Activated naive CD4-positive, alpha-beta T cell treated with anti-CD3 and anti-CD28 coated beads, Interleukin-2, amount 10 ng/mL, durations not matched to agents 7 days and 5 days (primary cell): ENCODE measurements around the gene SORL1.
"Not testable (repeated sequence)": the region's sequence is repeated elsewhere in the genome, so short reads cannot be mapped to it uniquely, and the experiment has no call there.

ENCODE experiments used
- CTCF ChIA-PET: fragments of 350-600 bp; sonication (Branson Sonifier 250); formaldehyde crosslinking; loops from one replicate; lab custom pipeline; 2021; ENCODE audit warnings: antibody characterized with exemption; lab: Charles Lee
- DNase-seq: peaks from one replicate; pipeline ENCODE4 v3.0.0-alpha.2; 2020
- H3K27ac Mint-ChIP-seq: one replicate; pipeline ENCODE4 v1.8.0; 2021; ENCODE audit warnings: mild to moderate bottlenecking, moderate library complexity, mixed read lengths
- H3K27me3 Mint-ChIP-seq: one replicate; pipeline ENCODE4 v1.8.0; 2021; ENCODE audit warnings: mild to moderate bottlenecking, mixed read lengths
- H3K36me3 Mint-ChIP-seq: one replicate; pipeline ENCODE4 v1.8.0; 2021; ENCODE audit warnings: mixed read lengths
- H3K4me1 Mint-ChIP-seq: one replicate; pipeline ENCODE4 v1.8.0; 2021; ENCODE audit warnings: mixed read lengths
- H3K4me3 Mint-ChIP-seq: one replicate; pipeline ENCODE4 v1.8.0; 2021; ENCODE audit warnings: mild to moderate bottlenecking, moderate library complexity, mixed read lengths
- H3K9me3 Mint-ChIP-seq: one replicate; pipeline ENCODE4 v1.8.0; 2021; ENCODE audit warnings: mixed read lengths

Gene SORL1, protein sequence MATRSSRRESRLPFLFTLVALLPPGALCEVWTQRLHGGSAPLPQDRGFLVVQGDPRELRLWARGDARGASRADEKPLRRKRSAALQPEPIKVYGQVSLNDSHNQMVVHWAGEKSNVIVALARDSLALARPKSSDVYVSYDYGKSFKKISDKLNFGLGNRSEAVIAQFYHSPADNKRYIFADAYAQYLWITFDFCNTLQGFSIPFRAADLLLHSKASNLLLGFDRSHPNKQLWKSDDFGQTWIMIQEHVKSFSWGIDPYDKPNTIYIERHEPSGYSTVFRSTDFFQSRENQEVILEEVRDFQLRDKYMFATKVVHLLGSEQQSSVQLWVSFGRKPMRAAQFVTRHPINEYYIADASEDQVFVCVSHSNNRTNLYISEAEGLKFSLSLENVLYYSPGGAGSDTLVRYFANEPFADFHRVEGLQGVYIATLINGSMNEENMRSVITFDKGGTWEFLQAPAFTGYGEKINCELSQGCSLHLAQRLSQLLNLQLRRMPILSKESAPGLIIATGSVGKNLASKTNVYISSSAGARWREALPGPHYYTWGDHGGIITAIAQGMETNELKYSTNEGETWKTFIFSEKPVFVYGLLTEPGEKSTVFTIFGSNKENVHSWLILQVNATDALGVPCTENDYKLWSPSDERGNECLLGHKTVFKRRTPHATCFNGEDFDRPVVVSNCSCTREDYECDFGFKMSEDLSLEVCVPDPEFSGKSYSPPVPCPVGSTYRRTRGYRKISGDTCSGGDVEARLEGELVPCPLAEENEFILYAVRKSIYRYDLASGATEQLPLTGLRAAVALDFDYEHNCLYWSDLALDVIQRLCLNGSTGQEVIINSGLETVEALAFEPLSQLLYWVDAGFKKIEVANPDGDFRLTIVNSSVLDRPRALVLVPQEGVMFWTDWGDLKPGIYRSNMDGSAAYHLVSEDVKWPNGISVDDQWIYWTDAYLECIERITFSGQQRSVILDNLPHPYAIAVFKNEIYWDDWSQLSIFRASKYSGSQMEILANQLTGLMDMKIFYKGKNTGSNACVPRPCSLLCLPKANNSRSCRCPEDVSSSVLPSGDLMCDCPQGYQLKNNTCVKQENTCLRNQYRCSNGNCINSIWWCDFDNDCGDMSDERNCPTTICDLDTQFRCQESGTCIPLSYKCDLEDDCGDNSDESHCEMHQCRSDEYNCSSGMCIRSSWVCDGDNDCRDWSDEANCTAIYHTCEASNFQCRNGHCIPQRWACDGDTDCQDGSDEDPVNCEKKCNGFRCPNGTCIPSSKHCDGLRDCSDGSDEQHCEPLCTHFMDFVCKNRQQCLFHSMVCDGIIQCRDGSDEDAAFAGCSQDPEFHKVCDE (N-terminal part only)

DNA sequence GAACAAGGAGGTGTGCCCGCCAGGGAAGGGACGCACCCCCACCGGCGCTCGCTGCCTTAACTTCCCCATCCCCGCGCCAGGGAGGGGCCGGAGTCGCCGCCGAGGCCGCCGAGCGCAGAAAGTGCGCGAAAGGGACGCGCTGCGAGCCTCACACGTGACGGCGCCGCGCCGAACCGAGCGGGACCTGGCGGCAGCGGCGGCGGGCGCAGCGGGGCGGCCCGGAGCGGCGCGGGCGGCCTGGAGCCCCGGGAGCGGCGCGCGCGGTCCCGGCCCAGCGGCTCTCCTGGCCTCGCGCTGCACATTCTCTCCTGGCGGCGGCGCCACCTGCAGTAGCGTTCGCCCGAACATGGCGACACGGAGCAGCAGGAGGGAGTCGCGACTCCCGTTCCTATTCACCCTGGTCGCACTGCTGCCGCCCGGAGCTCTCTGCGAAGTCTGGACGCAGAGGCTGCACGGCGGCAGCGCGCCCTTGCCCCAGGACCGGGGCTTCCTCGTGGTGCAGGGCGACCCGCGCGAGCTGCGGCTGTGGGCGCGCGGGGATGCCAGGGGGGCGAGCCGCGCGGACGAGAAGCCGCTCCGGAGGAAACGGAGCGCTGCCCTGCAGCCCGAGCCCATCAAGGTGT is at the start of gene SORL1:
Gene SORL1, plus strand, starts transcription at position 329 of the 623 bp plus-strand sequence. Its CDS starts 18 bp downstream, at position 347.
- Mint-ChIP-seq H3K27me3 (no peaks in the 10 kb centered on the region), H3K27ac (peak within 1 kb of the TSS; percentile 94), H3K9me3 (no peaks in the 10 kb centered on the region), H3K36me3 (peaks cover 63% of the 10 kb centered on the region), H3K4me1 (peaks cover 85% of the 10 kb centered on the region), H3K4me3 (peak within 1 kb of the TSS; percentile 84)
- CTCF ChIA-PET = interaction anchor here (1.0 to 4.9 kb wide), 7 partner anchors 13 to 140 kb away, joined by 3 to 63 read pairs (median 6); no protein-coding TSS in a partner anchor
- DNase-seq = peak; percentile 83

DNA sequence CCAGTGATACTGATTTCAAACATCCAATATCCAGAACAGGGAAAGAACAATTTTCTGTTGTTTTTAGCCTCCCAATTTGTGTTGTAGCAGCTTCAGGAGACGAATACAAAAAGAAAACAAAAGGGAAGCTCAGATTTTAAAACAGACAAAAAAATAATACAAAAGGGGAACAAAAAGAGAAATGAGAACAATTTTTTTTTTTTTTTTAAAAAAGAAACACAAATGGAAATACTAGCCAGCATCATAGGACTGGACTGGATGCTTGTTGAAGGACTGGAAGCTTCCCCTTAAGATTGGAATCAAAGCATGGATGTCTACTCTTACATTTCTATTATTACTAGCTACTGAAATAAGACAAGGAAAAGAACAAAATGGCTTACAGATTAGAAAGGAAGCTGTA is 46.5 kb upstream of the SORL1 start:
- peaks cover 7% of the 10 kb centered on the region for H3K9me3 Mint-ChIP-seq
- no peak overlapping the region for H3K4me3 Mint-ChIP-seq
- H3K4me1 Mint-ChIP-seq = no peaks in the 10 kb centered on the region
- CTCF ChIA-PET = interaction anchor here (0.6 kb wide), 1 partner anchor 26 kb away, joined by 3 read pairs; no protein-coding TSS in a partner anchor
- H3K27me3 Mint-ChIP-seq = no peaks in the 10 kb centered on the region
- peaks cover 7% of the 10 kb centered on the region for H3K36me3 Mint-ChIP-seq
- H3K27ac Mint-ChIP-seq = no peak overlapping the region
- no peak for DNase-seq

DNA sequence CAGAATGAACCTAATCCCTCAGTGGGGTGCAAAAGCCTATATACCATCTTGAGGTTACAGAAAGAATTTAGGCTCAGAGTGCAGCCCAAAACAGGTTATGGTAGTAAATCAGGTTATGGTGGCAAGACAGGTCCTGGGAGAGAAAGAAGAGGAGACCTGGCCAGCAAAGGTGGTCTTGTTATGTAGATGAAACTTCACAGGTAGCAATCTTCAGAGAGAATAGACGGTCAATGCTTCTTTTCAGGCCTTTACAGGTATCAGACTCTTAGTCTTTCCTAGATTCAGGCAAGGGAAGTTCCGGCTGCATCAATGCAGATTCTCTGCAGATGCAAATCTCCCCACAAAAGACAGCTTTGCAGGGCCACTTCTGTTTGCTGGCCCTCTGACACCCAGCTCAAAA is 45.8 kb upstream of the SORL1 start:
- Mint-ChIP-seq H3K27ac (no peak overlapping the region), H3K4me3 (no peak overlapping the region), H3K4me1 (no peaks in the 10 kb centered on the region), H3K27me3 (no peaks in the 10 kb centered on the region), H3K36me3 (peaks cover 6% of the 10 kb centered on the region), H3K9me3 (peaks cover 5% of the 10 kb centered on the region)
- CTCF ChIA-PET = no interaction called here
- no peak for DNase-seq

DNA sequence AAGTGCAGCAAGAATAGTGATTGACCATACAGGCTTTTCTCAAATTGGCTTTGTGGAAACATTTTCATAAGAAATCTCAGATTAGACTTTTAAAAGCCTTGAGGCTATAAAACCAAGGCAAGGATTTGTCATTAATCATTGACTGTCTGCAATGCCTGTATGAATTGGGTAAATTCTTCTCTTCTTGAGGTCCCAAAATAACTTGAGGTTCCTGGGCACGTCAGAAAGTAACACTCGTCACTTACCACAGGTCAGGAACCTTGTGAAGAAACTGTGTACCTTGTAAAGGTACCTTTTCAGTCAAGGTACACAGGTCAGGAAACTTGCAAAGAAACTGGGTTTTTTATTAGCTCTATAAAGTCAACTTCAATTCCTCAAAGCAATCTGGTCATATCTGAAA is 43.3 kb upstream of the SORL1 start:
- CTCF ChIA-PET = interaction anchor here (0.7 to 1.0 kb wide), 2 partner anchors 18 to 113 kb away, joined by 3 read pairs; no protein-coding TSS in a partner anchor
- H3K4me1 Mint-ChIP-seq = peaks cover 2% of the 10 kb centered on the region
- no peak overlapping the region for H3K27ac Mint-ChIP-seq

DNA sequence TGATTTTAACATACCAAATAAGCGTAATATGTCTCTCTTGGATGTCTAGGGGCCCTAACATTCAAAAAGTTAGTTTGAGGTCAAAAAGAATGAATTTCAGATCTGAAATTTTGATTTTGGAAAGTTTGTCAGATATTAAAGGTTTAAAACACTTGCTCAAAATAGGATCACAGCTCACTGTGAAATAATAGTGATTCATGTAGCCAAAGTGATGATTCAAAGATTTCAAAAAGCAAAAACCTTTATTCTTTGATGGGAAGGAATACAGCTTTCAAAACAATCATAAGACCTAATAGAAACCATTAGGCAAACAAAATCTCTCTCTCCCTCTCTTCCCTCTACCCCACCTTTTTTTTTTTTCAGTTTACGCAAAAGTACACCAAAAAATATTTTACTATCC is 42.1 kb upstream of the SORL1 start:
- H3K27ac Mint-ChIP-seq, H3K4me3 Mint-ChIP-seq, H3K36me3 Mint-ChIP-seq, H3K27me3 Mint-ChIP-seq, CTCF ChIA-PET, DNase-seq, H3K9me3 Mint-ChIP-seq, H3K4me1 Mint-ChIP-seq: not testable (repeated sequence)

More for the DNA sequence above, 43.3 kb upstream of the SORL1 start:
- Mint-ChIP-seq H3K36me3 (no peaks in the 10 kb centered on the region), H3K4me3 (no peak overlapping the region), H3K9me3 (no peaks in the 10 kb centered on the region), H3K27me3 (no peaks in the 10 kb centered on the region)
- DNase-seq = no peak

DNA sequence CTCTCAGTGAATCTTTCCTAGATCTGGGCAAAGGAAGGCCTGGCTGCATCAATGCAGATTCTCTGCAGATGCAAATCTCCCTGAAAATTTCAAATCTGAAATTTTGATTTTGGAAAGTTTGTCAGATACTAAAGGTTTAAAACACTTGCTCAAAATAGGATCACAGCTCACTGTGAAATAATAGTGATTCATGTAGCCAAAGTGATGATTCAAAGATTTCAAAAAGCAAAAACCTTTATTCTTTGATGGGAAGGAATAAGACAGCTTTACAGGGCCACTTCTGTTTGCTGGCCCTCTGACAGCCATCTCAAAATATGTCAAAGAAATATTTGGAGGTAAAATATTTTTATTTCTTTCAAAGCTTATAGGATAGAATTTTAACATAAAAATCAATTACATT is 40.8 kb upstream of the SORL1 start:
- peaks cover 12% of the 10 kb centered on the region for H3K4me1 Mint-ChIP-seq
- not testable (repeated sequence) for H3K27ac Mint-ChIP-seq, H3K4me3 Mint-ChIP-seq, H3K9me3 Mint-ChIP-seq, DNase-seq, H3K27me3 Mint-ChIP-seq, H3K36me3 Mint-ChIP-seq
- CTCF ChIA-PET = interaction anchor here (0.7 kb wide), 1 partner anchor 16 kb away, joined by 3 read pairs; no protein-coding TSS in a partner anchor

DNA sequence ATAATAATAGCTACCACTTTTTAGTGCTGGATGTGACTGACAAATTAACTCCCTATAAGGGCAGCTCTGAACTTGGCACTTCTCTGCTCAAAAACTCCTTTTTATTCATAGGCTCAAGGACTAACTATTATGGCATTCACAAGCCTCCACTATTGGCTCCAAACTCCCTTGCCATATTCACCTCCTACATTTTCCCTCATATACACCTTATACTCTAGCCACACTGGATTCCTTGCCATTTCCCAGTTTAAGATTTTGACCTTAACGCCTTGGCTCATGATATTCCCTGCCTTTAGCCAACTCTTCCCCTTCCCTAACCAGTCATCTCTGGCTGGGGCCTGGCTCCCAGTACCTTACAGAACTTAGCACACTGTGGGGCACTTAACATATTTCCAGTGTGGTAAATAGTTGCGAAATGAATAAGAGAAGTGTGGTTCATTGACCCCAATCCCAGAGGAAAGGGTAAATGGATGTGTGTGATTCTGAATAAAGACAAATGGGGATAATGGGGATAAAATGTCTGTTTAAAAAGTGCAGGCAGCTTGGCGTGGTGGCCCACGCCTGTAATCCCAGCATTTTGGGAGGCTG is 40.0 kb upstream of the SORL1 start:
- H3K27ac Mint-ChIP-seq = no peak overlapping the region
- CTCF ChIA-PET = interaction anchor here (0.7 kb wide), 1 partner anchor 15 kb away, joined by 3 read pairs; no protein-coding TSS in a partner anchor
- H3K36me3 Mint-ChIP-seq = no peaks in the 10 kb centered on the region
- H3K9me3 Mint-ChIP-seq = no peaks in the 10 kb centered on the region
- no peak for DNase-seq
- peaks cover 18% of the 10 kb centered on the region for H3K4me1 Mint-ChIP-seq
- no peak overlapping the region for H3K4me3 Mint-ChIP-seq
- no peaks in the 10 kb centered on the region for H3K27me3 Mint-ChIP-seq

DNA sequence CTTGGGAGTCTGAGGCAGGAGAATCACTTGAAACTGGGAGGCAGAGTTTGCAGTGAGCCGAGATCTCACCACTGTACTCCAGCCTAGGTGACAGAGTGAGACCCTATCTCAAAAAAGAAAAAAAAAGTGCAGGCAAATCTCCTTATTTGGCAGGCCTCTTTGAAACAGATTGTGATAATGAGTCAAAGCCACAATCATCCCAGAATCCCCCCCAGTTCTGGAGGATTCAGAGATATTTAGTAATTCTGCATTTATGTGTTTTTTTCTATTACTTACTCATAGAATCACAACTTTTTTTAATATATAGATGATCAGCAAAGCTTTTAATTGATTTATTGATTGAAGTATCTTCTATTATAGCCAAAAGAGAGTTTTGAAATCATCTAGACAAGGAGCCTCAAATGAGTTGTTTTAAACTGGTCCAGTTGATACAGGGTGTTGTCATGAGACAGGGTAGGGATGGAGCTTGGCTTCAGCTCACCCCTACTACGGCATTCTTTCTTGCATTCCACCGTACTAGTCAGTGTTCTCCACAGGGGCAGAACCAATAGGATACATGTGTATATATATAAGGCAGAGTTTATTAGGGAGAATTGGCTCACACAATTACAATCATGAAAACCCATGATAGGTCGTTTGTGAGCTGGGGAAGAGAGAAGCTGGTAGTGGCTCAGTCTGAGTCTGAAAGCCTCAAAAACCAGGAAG is 39.3 kb upstream of the SORL1 start:
- no peak overlapping the region for H3K4me3 Mint-ChIP-seq
- no peaks in the 10 kb centered on the region for H3K36me3 Mint-ChIP-seq
- no peak for DNase-seq
- H3K4me1 Mint-ChIP-seq = peaks cover 25% of the 10 kb centered on the region
- CTCF ChIA-PET = no interaction called here
- no peaks in the 10 kb centered on the region for H3K9me3 Mint-ChIP-seq
- no peaks in the 10 kb centered on the region for H3K27me3 Mint-ChIP-seq
- no peak overlapping the region for H3K27ac Mint-ChIP-seq

DNA sequence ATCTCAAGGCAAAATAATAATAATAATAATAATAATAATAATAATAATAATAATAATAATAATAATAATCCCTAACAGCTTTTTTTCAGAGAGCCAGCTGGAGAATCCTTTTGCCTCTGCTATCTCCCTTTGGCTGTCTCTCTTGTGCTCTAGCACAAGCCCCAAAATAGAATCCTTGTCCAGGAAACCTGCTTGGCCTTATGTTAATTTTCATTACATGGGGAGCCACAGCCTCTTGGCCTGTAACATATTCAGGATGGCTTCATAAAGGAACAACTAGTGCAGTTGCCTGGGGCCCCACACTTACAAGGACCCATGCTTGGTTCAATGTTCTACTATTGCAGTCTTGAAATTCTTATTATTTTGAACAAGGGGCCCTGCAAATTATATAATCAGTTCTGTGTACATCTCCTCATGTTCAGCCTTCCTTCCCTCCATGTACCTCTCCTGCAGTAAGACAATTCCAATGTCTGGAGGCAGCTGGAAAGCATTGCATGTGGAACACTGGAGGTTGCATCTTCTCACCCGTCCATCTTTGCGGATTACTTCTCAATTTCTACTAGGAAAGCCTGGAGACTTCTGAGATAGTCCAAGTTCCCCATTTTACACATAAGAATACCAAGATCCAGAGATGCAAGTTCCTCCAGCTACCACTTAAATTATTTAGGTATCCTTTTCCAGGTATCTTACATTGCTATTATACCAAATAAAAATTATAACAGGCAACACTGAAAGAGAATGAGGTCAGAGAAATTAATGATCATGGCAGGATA is 37.8 kb upstream of the SORL1 start:
- Mint-ChIP-seq H3K4me1 (peaks cover 39% of the 10 kb centered on the region), H3K27me3 (no peaks in the 10 kb centered on the region), H3K9me3 (peaks cover 3% of the 10 kb centered on the region), H3K36me3 (peaks cover 3% of the 10 kb centered on the region), H3K4me3 (no peak overlapping the region), H3K27ac (no peak overlapping the region)
- no peak for DNase-seq
- CTCF ChIA-PET = interaction anchor here (0.7 to 1.7 kb wide), 2 partner anchors 77 to 177 kb away, joined by 3 to 4 read pairs; no protein-coding TSS in a partner anchor

DNA sequence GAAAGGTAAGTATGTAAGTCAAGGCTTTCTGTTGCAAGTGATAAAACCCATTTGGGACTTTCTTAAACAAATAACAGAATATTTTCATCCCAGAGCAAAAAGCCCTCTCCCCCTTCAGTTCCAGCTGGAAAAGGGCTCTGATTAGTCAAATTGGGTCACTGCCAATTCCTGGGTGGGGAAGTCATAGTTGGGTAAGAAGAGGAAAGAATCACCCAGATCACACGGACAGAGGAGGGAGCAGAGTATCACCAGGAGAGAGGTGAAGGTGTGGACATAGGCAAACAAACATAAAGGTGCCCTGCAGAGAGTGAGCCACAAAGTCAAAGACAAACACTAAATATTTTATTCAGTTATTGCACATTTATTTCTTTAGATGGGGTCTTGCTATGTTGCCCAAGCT is 36.3 kb upstream of the SORL1 start:
- no peak for DNase-seq
- CTCF ChIA-PET = no interaction called here
- peaks cover 52% of the 10 kb centered on the region for H3K4me1 Mint-ChIP-seq
- H3K9me3 Mint-ChIP-seq = peaks cover 3% of the 10 kb centered on the region
- H3K27ac Mint-ChIP-seq = no peak overlapping the region
- H3K4me3 Mint-ChIP-seq = no peak overlapping the region
- H3K36me3 Mint-ChIP-seq = peaks cover 9% of the 10 kb centered on the region
- H3K27me3 Mint-ChIP-seq = no peaks in the 10 kb centered on the region

DNA sequence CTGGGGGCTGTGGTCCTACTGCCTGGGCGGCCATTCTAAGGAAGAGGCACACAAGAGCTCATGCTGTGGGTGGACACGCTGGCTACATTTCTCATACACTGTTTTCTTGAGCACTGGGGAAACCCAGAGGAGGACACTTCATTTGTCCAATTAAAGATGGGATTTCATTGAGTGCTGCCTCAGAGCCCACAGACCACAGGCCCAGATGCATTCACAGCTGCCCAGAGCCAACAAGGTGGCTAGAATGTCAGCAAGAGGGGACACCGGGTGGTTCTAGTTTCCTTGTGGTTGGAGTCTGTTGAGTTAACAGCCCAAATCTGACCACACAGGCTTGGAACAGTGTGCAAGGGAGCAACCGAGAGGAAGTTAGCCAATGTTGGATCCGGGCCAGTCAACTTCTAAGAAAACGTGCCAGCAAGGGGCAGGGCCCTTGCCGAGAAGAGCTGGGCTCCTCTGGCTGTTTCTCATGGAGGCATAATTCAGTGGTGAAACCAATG is 35.0 kb upstream of the SORL1 start:
- Mint-ChIP-seq H3K4me3 (peak overlapping the region; percentile 21), H3K27ac (peak overlapping the region; percentile 87), H3K4me1 (peaks cover 64% of the 10 kb centered on the region), H3K27me3 (no peaks in the 10 kb centered on the region), H3K36me3 (peaks cover 11% of the 10 kb centered on the region), H3K9me3 (peaks cover 3% of the 10 kb centered on the region)
- CTCF ChIA-PET = interaction anchor here (0.6 to 1.4 kb wide), 4 partner anchors 34 to 94 kb away, joined by 3 to 6 read pairs (median 4); no protein-coding TSS in a partner anchor
- DNase-seq = peak; percentile 68
